HG03521 (cell line): ENCODE data around the gene KLHL17.

Source experiments
- ATAC-seq: cut with Tn5 transposase; IDR thresholded peaks from one replicate; pipeline ENCODE4 v1.9.1; 2021; ENCODE audit warnings: mild to moderate bottlenecking, moderate library complexity; ENCODE audit not compliant: unreplicated experiment

The KLHL17 gene

GRCh38 chr1:960363-961131 lies at the start of gene KLHL17:
KLHL17 (plus strand) TSS chr1:960584; CDS start chr1:960694, 110 bp downstream.
- peak; percentile 34 for ATAC-seq

GRCh38 chr1:910881-911721 lies 49.3 kb upstream of the KLHL17 start:
- no peak for ATAC-seq

GRCh38 chr1:911875-912739 lies 48.3 kb upstream of the KLHL17 start:
- no peak for ATAC-seq

DNA sequence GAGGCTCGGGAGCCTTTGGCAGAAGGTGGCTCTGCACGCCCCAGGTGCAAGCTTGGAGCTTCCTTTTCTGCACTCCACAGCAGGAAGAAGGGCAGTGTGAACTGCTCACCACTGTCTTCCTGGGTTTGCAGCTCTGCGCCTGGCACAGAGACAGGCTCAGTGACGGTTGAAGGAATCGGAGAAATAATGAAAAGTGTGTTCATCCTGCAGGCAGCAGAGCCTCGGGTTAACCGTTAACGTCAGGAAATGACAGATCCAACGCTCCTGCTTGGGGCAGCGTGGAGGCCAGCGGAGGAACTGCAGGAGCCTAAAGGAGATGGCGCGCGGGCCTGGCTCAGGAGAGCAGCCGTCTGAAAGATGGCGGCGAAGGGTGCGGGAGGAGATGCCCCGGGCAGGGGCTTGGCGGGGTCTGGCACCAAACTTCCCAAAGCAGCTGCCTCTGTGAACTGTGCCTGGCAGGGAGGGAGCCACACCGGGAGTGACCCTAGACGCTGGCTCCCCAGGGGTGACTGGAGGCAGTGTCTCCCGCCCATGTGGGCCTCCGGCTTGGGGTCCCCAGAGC lies 47.6 kb upstream of the KLHL17 start:
- no peak for ATAC-seq

GRCh38 chr1:913491-914130 lies 46.8 kb upstream of the KLHL17 start:
- ATAC-seq, result no peak

GRCh38 chr1:914131-914890 lies 46.1 kb upstream of the KLHL17 start:
- ATAC-seq, result no peak

DNA sequence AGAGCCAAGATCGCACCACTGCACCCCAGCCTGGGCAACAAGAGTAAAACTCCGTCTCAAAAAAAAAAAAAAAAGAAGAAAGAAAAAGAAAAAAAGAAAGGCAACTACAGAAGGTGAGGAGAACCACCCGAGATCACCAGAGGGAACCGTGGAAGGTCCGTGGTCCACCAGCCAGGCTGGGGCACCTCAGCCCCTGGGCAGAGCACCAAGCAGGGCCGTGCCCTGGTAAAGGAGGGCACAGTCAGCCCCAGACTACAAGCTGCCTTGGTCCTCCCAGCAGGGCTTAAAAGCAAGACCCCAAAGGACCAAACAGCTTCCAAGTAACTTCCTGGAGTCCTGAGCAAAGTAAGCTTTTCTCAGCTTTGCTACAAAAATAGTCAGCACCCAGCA lies 45.5 kb upstream of the KLHL17 start:
- no peak for ATAC-seq

GRCh38 chr1:915295-916172 lies 44.9 kb upstream of the KLHL17 start:
- ATAC-seq, result no peak

DNA sequence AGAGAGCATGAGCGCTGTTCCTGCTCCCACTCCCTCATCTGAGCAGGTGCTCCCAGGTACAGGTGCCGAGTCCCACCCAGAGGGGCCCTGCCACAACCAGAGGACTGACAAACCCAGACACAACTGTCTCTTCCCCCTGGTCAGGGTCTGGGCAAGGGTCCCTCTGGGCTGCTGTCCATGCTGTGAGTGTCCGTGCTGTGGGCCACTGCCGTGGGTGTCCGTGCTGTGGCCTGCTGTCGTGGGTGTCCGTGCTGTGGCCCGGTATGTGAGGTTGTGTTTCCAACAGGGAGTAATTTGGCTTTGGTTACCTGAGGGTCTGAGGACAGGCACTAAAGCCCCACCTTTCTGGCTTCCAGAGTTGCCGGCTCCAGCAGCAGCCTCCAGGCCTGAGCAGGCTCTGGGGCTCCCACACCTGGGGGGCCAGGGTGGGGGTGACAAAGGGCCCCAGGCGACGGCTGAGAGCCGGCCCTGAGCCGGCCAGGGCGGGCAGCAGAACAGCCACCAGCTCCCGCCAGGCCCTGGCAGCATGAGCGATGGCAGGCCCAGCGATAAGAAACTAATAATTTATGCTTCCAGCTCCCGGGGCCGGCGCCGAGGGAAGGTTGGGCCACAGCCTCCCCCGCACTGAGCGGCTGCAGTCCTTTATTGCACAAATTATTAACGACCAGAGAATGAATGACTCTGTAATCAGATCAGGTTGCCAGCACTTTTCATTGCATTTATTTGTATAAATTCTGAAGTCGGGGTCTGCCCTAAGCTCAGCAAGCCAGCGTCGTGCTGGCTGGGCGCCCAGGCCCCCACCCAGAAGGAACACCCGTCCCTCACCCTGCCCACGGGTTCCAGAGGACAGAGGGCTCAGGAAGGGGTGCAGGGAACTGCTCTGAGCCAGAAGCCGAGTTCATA lies 44.0 kb upstream of the KLHL17 start:
- ATAC-seq, result no peak

GRCh38 chr1:917076-917459 lies 43.3 kb upstream of the KLHL17 start:
- ATAC-seq, result no peak

DNA sequence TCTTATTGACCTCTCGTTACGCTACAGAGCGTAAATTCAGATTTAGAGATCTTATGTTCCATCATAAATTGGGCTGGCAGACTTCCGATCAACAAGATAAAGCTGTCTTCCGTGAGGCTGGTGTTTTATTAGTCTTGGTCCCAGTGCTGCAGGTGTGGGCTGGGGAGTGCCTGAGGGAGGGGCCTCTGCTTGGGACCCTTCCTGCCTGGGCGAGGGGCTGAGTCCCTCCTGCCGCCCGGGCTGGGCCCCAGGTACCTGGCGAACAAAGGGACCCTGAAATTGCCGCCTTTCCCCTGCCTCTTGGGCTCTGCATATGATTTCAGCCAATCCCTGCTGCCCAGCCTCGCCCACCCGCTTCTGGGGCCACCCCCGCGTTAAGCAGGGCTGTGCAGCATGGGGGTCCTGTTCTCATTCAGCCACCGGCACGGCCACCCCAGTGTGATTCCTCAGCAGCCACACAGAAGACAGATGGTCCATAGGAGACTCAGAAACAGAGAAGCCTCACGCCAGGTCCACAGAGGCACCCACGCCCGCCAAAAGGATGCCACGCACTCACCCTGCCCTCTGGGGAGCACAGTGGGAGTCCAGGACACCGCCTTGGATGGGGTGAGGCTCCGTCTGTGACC lies 42.8 kb upstream of the KLHL17 start:
- ATAC-seq, result no peak

- no peak for ATAC-seq
Observed at GRCh38 chr1:918353-918752, 42.0 kb upstream of the KLHL17 start.

DNA sequence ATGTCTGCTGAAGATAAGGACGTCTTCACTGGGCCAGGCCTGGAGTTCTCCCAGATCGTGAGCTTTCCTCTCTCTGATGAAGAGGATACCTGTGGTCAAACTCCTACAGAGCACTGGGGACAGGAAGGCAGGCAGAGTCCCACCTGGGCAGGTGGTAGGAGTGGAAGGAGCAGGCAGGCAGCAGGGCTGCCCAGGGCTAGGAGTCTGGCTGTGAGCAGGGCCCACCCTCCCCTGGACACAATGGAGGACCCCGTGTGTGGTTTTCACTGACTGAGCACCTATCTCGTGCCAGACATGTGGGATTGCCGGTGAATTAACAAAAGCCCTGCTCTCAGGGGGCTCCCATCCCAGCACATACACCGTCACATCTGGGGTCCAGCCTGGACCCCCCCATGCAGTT lies 41.5 kb upstream of the KLHL17 start:
- ATAC-seq, result no peak

- ATAC-seq, result no peak
Observed at GRCh38 chr1:919271-919872, 41.0 kb upstream of the KLHL17 start.

DNA sequence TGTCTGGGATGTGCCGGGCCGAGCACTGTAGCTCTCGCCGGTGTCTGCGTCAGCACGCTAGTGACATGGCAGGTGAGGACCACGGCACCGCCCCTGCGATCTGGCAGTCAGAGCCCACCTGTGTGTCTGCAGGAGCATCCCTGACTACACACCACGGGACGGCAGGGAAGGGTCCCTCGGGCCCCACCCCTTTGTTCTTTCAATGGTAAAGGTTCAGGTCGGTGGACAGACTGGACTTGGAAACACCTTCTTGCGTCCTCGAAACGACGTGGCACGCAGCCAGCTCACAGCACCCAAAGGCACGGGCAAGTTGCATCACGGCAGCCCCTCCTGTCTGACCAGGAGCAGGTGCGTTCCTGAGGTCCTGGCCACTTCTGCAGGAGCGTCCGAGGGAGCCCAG lies 40.4 kb upstream of the KLHL17 start:
- ATAC-seq, result no peak

DNA sequence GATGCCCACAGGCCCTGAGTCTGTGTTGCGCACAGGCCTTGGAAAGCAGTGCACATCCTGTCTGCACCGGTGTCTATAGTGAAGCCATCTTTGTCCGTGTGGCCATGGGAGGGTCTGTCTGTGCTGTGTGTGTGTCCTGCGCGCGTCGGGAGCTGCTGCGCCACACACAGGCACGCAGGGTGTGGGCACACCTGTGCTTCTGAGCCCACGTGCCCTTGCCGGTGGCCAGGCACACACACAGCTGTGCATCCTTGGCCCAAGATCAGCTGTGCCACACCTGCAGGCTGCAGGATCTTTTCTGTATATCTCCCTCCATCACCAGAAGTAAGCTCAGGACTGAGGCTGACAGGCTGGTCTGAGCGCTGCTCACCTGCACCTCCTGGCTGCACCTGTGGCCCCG lies 39.9 kb upstream of the KLHL17 start:
- ATAC-seq, result no peak
